GM12878 (cell line): ENCODE data around the gene UNC5B. TPM values are rescaled to one million over a fixed set of nuclear protein-coding genes. Genes with fewer than 3 reads are reported as not detected.

Experiments
- ATAC-seq: fragments of 200-7000 bp; cut with Tn5 transposase; 3 replicates; pipeline ENCODE4 v1.9.1; 2020; ENCODE audit warnings: mild to moderate bottlenecking, moderate library complexity
- BruUV-seq: library from RNA; stranded (reverse); fragments of 400-500 nt; replicated peaks from 2 replicates; lab custom pipeline; 2021; lab: Mats Ljungman, UMichigan
- CTCF ChIA-PET: fragments of 300-600 bp; sonication (Branson Sonifier 250); formaldehyde crosslinking; extraction: SDS; loops from one replicate; lab custom pipeline; 2021; ENCODE audit warnings: inconsistent platforms; lab: Yijun Ruan, JAX
- POLR2A ChIA-PET: fragments of 350-600 bp; formaldehyde crosslinking; extraction: SDS; loops from one replicate; lab custom pipeline; 2021; ENCODE audit warnings: inconsistent platforms; lab: Charles Lee
- RAD21 ChIA-PET: fragments of 300-600 bp; sonication (Branson Sonifier 250); formaldehyde crosslinking; loops from one replicate; lab custom pipeline; 2023; ENCODE audit warnings: antibody characterized with exemption; ENCODE audit not compliant: unreplicated experiment; lab: Charles Lee
- SMC1A ChIA-PET: fragments of 300-600 bp; sonication (Branson Sonifier 250); formaldehyde crosslinking; loops from one replicate; lab custom pipeline; 2023; ENCODE audit not compliant: unreplicated experiment, uncharacterized antibody; lab: Charles Lee
- DNase-seq: peaks from one replicate; pipeline ENCODE4 v3.0.0-alpha.2; 2011; ENCODE audit warnings: low read depth, low spot score
- FAIRE-seq: peaks from 3 replicates; lab custom pipeline; 2011; peaks lifted over from hg19 to GRCh38; lab: Jason Lieb, UNC
- H2AFZ ChIP-seq: 2 replicates; pipeline ENCODE4 v1.6.0; 2011; ENCODE audit warnings: low read depth, low read length, control low read depth; ENCODE audit not compliant: control insufficient read depth
- H3K27ac ChIP-seq: 2 replicates; pipeline ENCODE4 v1.5.1; 2011; ENCODE audit warnings: control low read depth; ENCODE audit not compliant: control insufficient read depth, insufficient read depth
- H3K27me3 ChIP-seq, 2 experiments: replicated peaks in 1 of 2; 2 replicates each; pipeline versions ENCODE4 v1.6.0 to v1.6.1; 2011; ENCODE audit warnings: low read length in 1 of 2; ENCODE audit not compliant: control insufficient read depth in 2 of 2, insufficient read depth in 2 of 2
- H3K36me3 ChIP-seq, 2 experiments: 2 replicates each; pipeline ENCODE4 v1.5.1; 2011; ENCODE audit warnings: low read length in 1 of 2; ENCODE audit not compliant: control insufficient read depth in 2 of 2, insufficient read depth in 2 of 2
- H3K4me1 ChIP-seq: 2 replicates; pipeline ENCODE4 v1.6.1; 2011; ENCODE audit warnings: mild to moderate bottlenecking, low read length, moderate library complexity, mixed read lengths; ENCODE audit not compliant: control insufficient read depth, insufficient read depth
- H3K4me2 ChIP-seq: 2 replicates; pipeline ENCODE4 v1.6.0; 2011; ENCODE audit warnings: control low read depth; ENCODE audit not compliant: control insufficient read depth, insufficient read depth
- H3K4me3 ChIP-seq: fragments of 200-600 bp; sonication (generic); 2 replicates; pipeline ENCODE4 v1.5.1; 2016
- H3K79me2 ChIP-seq: 2 replicates; pipeline ENCODE4 v1.6.0; 2011; ENCODE audit warnings: low read length; ENCODE audit not compliant: control insufficient read depth, insufficient read depth
- H3K9ac ChIP-seq: 2 replicates; pipeline ENCODE4 v1.8.0; 2011; ENCODE audit warnings: low read length, control low read depth, mixed read lengths; ENCODE audit not compliant: control insufficient read depth, insufficient read depth
- H3K9me3 ChIP-seq: replicated peaks from 3 replicates; pipeline ENCODE4 v1.5.1; 2011; ENCODE audit warnings: mild to moderate bottlenecking, low read length; ENCODE audit not compliant: control insufficient read depth, insufficient read depth
- H4K20me1 ChIP-seq: 2 replicates; pipeline ENCODE4 v1.6.0; 2011; ENCODE audit not compliant: control insufficient read depth, insufficient read depth
- CEBPB ChIP-seq, 2 experiments: fragments of 150-350 bp in 1 of 2; IDR thresholded peaks; 2 replicates each; pipeline ENCODE4 v1.6.1; 2012 to 2014; ENCODE audit warnings: low read depth in 2 of 2, low read length in 2 of 2, borderline replicate concordance in 1 of 2, inconsistent platforms in 1 of 2
- FOXK2 ChIP-seq: fragments of 450-650 bp; IDR thresholded peaks from 2 replicates; pipeline ENCODE4 v1.6.1; 2017; ENCODE audit warnings: mild to moderate bottlenecking, moderate library complexity
- IKZF2 ChIP-seq, 2 experiments: fragments of 450-650 bp; IDR thresholded peaks; 2 replicates each; pipeline ENCODE4 v1.6.1; 2017; ENCODE audit warnings: mild to moderate bottlenecking in 2 of 2, moderate library complexity in 2 of 2
- KLF5 ChIP-seq: fragments of 450-650 bp; IDR thresholded peaks from 2 replicates; pipeline ENCODE4 v1.6.1; 2014; ENCODE audit warnings: mild to moderate bottlenecking; ENCODE audit not compliant: partially characterized antibody
- MEF2B ChIP-seq: fragments of 450-650 bp; IDR thresholded peaks from 2 replicates; pipeline ENCODE4 v1.6.1; 2018; ENCODE audit warnings: mild to moderate bottlenecking, moderate library complexity; ENCODE audit not compliant: partially characterized antibody, poor library complexity, severe bottlenecking
- NR2C2 ChIP-seq: IDR thresholded peaks from 2 replicates; pipeline ENCODE4 v1.6.1; 2011; ENCODE audit warnings: borderline replicate concordance, low read depth; ENCODE audit not compliant: control insufficient read depth, insufficient read length
- NRF1 ChIP-seq: conservative IDR thresholded peaks from 2 replicates; pipeline ENCODE4 v1.6.1; 2011; ENCODE audit warnings: mild to moderate bottlenecking, low read depth, low read length, improper control_type of control experiment
- RELA ChIP-seq: fragments of 450-650 bp; IDR thresholded peaks from 2 replicates; pipeline ENCODE4 v1.8.0; 2014; ENCODE audit warnings: borderline replicate concordance; ENCODE audit not compliant: partially characterized antibody
- TCF3 ChIP-seq: IDR thresholded peaks from 2 replicates; pipeline ENCODE4 v1.6.1; 2012; ENCODE audit warnings: low read depth, mild to moderate bottlenecking, low read length, borderline replicate concordance; ENCODE audit not compliant: insufficient read depth
- ZBED1 ChIP-seq: IDR thresholded peaks from 2 replicates; pipeline ENCODE4 v1.6.1; 2016; ENCODE audit warnings: borderline replicate concordance
- WGBS: methylation state at CpG from one replicate; pipeline ENCODE4 v1.1.6; 2016; ENCODE audit warnings: low lambda C conversion rate; ENCODE audit not compliant: insufficient replicate concordance, insufficient coverage; ENCODE audit errors: missing lambda C conversion rate; 5-methylcytosine and 5-hydroxymethylcytosine counted together
- in situ Hi-C: fragments of 300-500 bp; cut with MboI; formaldehyde crosslinking; loops from 9 replicates; pipeline ENCODE4 v1.14.3; 2018; ENCODE audit warnings: mixed read lengths
- intact Hi-C: fragments of 100-400 bp; cut with micrococcal nuclease; formaldehyde crosslinking; loops from one replicate; pipeline ENCODE4 v1.14.2; 2022; ENCODE audit not compliant: unreplicated experiment
- polyA plus RNA-seq, 11 experiments: library from polyadenylated mRNA; depleted of rRNA in 4 of 11; unstranded in 6 of 11; stranded (reverse) in 5 of 11; fragments of >200 nt; fragmentation: Nextera tagmentation in 4 of 11; fragmentation: Illumina TruSeq in 1 of 11; extraction: Ambion mirVana in 4 of 11; extraction: Trizol in 1 of 11; gene quantifications; 1 replicate in 1 of 11; 2 replicates in 10 of 11; pipeline versions ENCODE4 v1.2.1 to v1.2.3, GENCODE V29; 2011 to 2016; ENCODE audit warnings: inconsistent platforms in 2 of 11, missing spikeins in 2 of 11, low read depth in 1 of 11
- total RNA-seq, 4 experiments: library from RNA; depleted of rRNA in 3 of 4; stranded (reverse); fragments of >200 nt in 3 of 4; fragmentation: Illumina TruSeq in 1 of 4; extraction: Trizol in 1 of 4; gene quantifications; 2 replicates each; pipeline versions ENCODE4 v1.2.1 to v1.2.3, GENCODE V29; 2013 to 2021
- TF ChIP-seq, protein P1 (sequence below): fragments of 450-650 bp; IDR thresholded peaks from 2 replicates; pipeline ENCODE4 v1.6.1; 2017; ENCODE audit warnings: low read depth, mild to moderate bottlenecking, moderate library complexity
- TF ChIP-seq, protein P2 (sequence below): fragments of 450-650 bp; IDR thresholded peaks from 2 replicates; pipeline ENCODE4 v1.6.1; 2017; ENCODE audit warnings: borderline replicate concordance

Gene UNC5B
- total and polyA plus RNA-seq, 10 of the 15 experiments (the other 5 are each of a cell fraction or from before 2014, with no cell fraction given), result 0.03 to 0.08 TPM; not detected in 8

DNA sequence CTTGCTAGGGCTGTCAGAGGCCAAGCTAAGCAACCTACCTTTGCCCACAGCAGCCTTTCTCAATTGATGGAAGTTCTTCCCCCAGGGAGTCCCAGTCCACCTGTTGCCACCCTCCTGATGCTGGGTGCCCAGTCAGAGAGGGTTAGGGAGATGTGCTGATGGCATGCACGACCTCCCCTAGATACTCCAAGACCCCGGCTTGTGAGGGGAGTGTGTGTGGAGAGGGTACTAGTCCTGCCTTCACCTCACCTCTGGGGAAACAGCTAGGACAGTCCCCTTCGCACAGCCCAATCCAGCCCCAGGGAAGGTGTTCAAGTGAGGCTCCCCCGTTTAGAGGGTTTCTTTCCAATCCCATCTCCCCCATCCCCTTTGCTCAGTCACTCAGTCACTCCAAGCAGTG lies 1.3 kb upstream of the UNC5B start:
- ChIA-PET CTCF (no interaction called here), RAD21 (interaction anchor here (0.6 kb wide), 1 partner anchor 1563 kb away, joined by 3 read pairs; no protein-coding TSS in a partner anchor), SMC1A (no interaction called here), POLR2A (no interaction called here)
- in situ Hi-C loops (loop anchor here (5.0 kb wide), 1 partner anchor 289 kb away; no protein-coding TSS in a partner anchor), intact Hi-C loops (no loop called here)
- no peak overlapping the region for H3K4me2 ChIP-seq
- H4K20me1 ChIP-seq, result peaks cover 3% of the 10 kb centered on the region; the same call in 1 of the 2 replicates
- no peak overlapping the region for H2AFZ ChIP-seq
- H3K27me3 ChIP-seq, result peaks cover 11 to 21% of the 10 kb centered on the region in 2 experiments
- H3K4me3 ChIP-seq, result no peak overlapping the region
- H3K79me2 ChIP-seq, result no peaks in the 10 kb centered on the region
- ATAC-seq, result no peak
- TF ChIP-seq NRF1, result no peak
- TF ChIP-seq, protein P1, sequence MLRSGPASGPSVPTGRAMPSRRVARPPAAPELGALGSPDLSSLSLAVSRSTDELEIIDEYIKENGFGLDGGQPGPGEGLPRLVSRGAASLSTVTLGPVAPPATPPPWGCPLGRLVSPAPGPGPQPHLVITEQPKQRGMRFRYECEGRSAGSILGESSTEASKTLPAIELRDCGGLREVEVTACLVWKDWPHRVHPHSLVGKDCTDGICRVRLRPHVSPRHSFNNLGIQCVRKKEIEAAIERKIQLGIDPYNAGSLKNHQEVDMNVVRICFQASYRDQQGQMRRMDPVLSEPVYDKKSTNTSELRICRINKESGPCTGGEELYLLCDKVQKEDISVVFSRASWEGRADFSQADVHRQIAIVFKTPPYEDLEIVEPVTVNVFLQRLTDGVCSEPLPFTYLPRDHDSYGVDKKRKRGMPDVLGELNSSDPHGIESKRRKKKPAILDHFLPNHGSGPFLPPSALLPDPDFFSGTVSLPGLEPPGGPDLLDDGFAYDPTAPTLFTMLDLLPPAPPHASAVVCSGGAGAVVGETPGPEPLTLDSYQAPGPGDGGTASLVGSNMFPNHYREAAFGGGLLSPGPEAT, result no peak
- TF ChIP-seq CEBPB (IDR thresholded peaks at IDR 0.05; ENCODE audit: borderline replicate concordance in 1 of 2, low read depth in 2 of 2, low read length in 2 of 2), result no peak
- TF ChIP-seq FOXK2, result no peak
- no peak for TF ChIP-seq RELA
- no peak for TF ChIP-seq NR2C2
- no peak for TF ChIP-seq TCF3
- TF ChIP-seq KLF5, result no peak
- no peak for TF ChIP-seq IKZF2 (IDR thresholded peaks at IDR 0.05)
- no peak for TF ChIP-seq MEF2B
- no peak for TF ChIP-seq ZBED1
- TF ChIP-seq, protein P2, sequence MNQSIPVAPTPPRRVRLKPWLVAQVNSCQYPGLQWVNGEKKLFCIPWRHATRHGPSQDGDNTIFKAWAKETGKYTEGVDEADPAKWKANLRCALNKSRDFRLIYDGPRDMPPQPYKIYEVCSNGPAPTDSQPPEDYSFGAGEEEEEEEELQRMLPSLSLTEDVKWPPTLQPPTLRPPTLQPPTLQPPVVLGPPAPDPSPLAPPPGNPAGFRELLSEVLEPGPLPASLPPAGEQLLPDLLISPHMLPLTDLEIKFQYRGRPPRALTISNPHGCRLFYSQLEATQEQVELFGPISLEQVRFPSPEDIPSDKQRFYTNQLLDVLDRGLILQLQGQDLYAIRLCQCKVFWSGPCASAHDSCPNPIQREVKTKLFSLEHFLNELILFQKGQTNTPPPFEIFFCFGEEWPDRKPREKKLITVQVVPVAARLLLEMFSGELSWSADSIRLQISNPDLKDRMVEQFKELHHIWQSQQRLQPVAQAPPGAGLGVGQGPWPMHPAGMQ, result no peak
- H3K9ac ChIP-seq, result no peak overlapping the region
- no peaks in the 10 kb centered on the region for H3K4me1 ChIP-seq
- WGBS, result 22% methylated on average over 4 of the region's 4 CpGs
- DNase-seq, result no peak
- H3K9me3 ChIP-seq, result no peaks in the 10 kb centered on the region
- no peaks in the 10 kb centered on the region for H3K36me3 ChIP-seq
- no peak overlapping the region for H3K27ac ChIP-seq
- no TSS peak for BruUV-seq
- FAIRE-seq, result no peak
